ENCODE data around the gene SELPLG. TPM values are rescaled to one million over a fixed set of nuclear protein-coding genes. Genes with fewer than 3 reads are reported as not detected.

SELPLG gene
- 100 to 1,000 TPM; 429 to 815 (median 508) TPM for polyA plus RNA-seq

- DNase-seq: peak; percentile 95 to 97 (median 95)
- Mint-ChIP-seq H3K36me3 (peaks cover 4 to 13% (median 10%) of the 10 kb centered on the region in 3 donors), H3K4me3 (peak within 1 kb of the TSS; percentile 93 to 99 (median 96)), H3K4me1 (peaks cover 78 to 86% of the 10 kb centered on the region in 2 donors), H3K27ac (peak within 1 kb of the TSS; percentile 98 to 100 (median 99)), H3K27me3 (ENCODE audit: low read depth in 3 of 3) (peaks cover 31 to 54% (median 39%) of the 10 kb centered on the region in 3 donors), H3K9me3 (no peaks in the 10 kb centered on the region)
Measured at GRCh38 chr12:108633534-108634248, at the start of gene SELPLG. TSS of gene SELPLG (minus strand) at chr12:108633894. CDS start at chr12:108624307, 9,587 bp downstream.

GRCh38 chr12:108681317-108681716, 47.6 kb upstream of the SELPLG start:
- H3K4me3 Mint-ChIP-seq: no peak overlapping the region
- peak overlapping the region in 1 of 6 donors; percentile 7 for H3K27ac Mint-ChIP-seq

GRCh38 chr12:108679106-108679681, 45.5 kb upstream of the SELPLG start:
- no peaks in the 10 kb centered on the region for H3K9me3 Mint-ChIP-seq
- H3K4me1 Mint-ChIP-seq: no peaks in the 10 kb centered on the region
- peaks cover 6 to 19% (median 15%) of the 10 kb centered on the region in 3 donors for H3K36me3 Mint-ChIP-seq
- no peak overlapping the region for H3K4me3 Mint-ChIP-seq
- H3K27ac Mint-ChIP-seq: no peak overlapping the region
- H3K27me3 Mint-ChIP-seq (ENCODE audit: low read depth in 3 of 3): no peaks in the 10 kb centered on the region
- DNase-seq: no peak

More at GRCh38 chr12:108681317-108681716, 47.6 kb upstream of the SELPLG start:
- H3K9me3 Mint-ChIP-seq: no peaks in the 10 kb centered on the region
- DNase-seq: no peak
- H3K27me3 Mint-ChIP-seq (ENCODE audit: low read depth in 3 of 3): no peaks in the 10 kb centered on the region
- H3K4me1 Mint-ChIP-seq: no peaks in the 10 kb centered on the region
- peaks cover 0 to 8% (median 7%) of the 10 kb centered on the region in 3 donors for H3K36me3 Mint-ChIP-seq

- Mint-ChIP-seq H3K4me1 (no peaks in the 10 kb centered on the region), H3K4me3 (no peak overlapping the region), H3K27me3 (ENCODE audit: low read depth in 3 of 3) (no peaks in the 10 kb centered on the region), H3K36me3 (peaks cover 6 to 19% (median 18%) of the 10 kb centered on the region in 3 donors), H3K9me3 (no peaks in the 10 kb centered on the region), H3K27ac (peak overlapping the region in 1 of 6 donors; percentile 39)
- DNase-seq: no peak
Measured at GRCh38 chr12:108678104-108678730, 44.5 kb upstream of the SELPLG start.

GRCh38 chr12:108677381-108677780, 43.7 kb upstream of the SELPLG start:
- no peaks in the 10 kb centered on the region for H3K4me1 Mint-ChIP-seq
- no peaks in the 10 kb centered on the region for H3K27me3 Mint-ChIP-seq (ENCODE audit: low read depth in 3 of 3)
- DNase-seq: no peak
- no peaks in the 10 kb centered on the region for H3K9me3 Mint-ChIP-seq
- H3K27ac Mint-ChIP-seq: no peak overlapping the region
- peaks cover 6 to 19% (median 18%) of the 10 kb centered on the region in 3 donors for H3K36me3 Mint-ChIP-seq
- H3K4me3 Mint-ChIP-seq: no peak overlapping the region

GRCh38 chr12:108676707-108677106, 43.0 kb upstream of the SELPLG start:
- Mint-ChIP-seq H3K9me3 (no peaks in the 10 kb centered on the region), H3K27ac (no peak overlapping the region), H3K36me3 (peaks cover 6 to 19% (median 18%) of the 10 kb centered on the region in 3 donors), H3K4me3 (no peak overlapping the region), H3K4me1 (no peaks in the 10 kb centered on the region), H3K27me3 (ENCODE audit: low read depth in 3 of 3) (no peaks in the 10 kb centered on the region)
- DNase-seq: no peak

- Mint-ChIP-seq H3K27me3 (ENCODE audit: low read depth in 3 of 3) (peaks cover 0 to 2% (median 0%) of the 10 kb centered on the region in 3 donors), H3K4me3 (no peak overlapping the region), H3K27ac (no peak overlapping the region), H3K4me1 (no peaks in the 10 kb centered on the region), H3K36me3 (peaks cover 6 to 23% (median 18%) of the 10 kb centered on the region in 3 donors), H3K9me3 (no peaks in the 10 kb centered on the region)
- no peak for DNase-seq
Measured at GRCh38 chr12:108675792-108676191, 42.1 kb upstream of the SELPLG start.

- Mint-ChIP-seq H3K9me3 (no peaks in the 10 kb centered on the region), H3K4me3 (no peak overlapping the region), H3K36me3 (peaks cover 6 to 22% (median 15%) of the 10 kb centered on the region in 3 donors), H3K27ac (no peak overlapping the region), H3K27me3 (ENCODE audit: low read depth in 3 of 3) (peaks cover 0 to 3% (median 0%) of the 10 kb centered on the region in 3 donors), H3K4me1 (peaks cover 0 to 1% of the 10 kb centered on the region in 2 donors)
- DNase-seq: no peak
Measured at GRCh38 chr12:108672054-108672453, 38.4 kb upstream of the SELPLG start.

- Mint-ChIP-seq H3K4me1 (peaks cover 0 to 1% of the 10 kb centered on the region in 2 donors), H3K27me3 (ENCODE audit: low read depth in 3 of 3) (peaks cover 0 to 3% (median 0%) of the 10 kb centered on the region in 3 donors), H3K36me3 (peaks cover 6 to 17% (median 10%) of the 10 kb centered on the region in 3 donors), H3K4me3 (no peak overlapping the region), H3K27ac (peak overlapping the region in 2 of 6 donors; percentile 52 to 73), H3K9me3 (no peaks in the 10 kb centered on the region)
- no peak for DNase-seq
Measured at GRCh38 chr12:108671110-108671509, 37.4 kb upstream of the SELPLG start.

GRCh38 chr12:108670066-108670631, 36.5 kb upstream of the SELPLG start:
- H3K36me3 Mint-ChIP-seq: peaks cover 0 to 11% (median 3%) of the 10 kb centered on the region in 3 donors
- peaks cover 0 to 1% of the 10 kb centered on the region in 2 donors for H3K4me1 Mint-ChIP-seq
- H3K27me3 Mint-ChIP-seq (ENCODE audit: low read depth in 3 of 3): peaks cover 0 to 3% (median 0%) of the 10 kb centered on the region in 3 donors
- no peak for DNase-seq
- peak overlapping the region in 2 of 6 donors; percentile 52 to 55 for H3K27ac Mint-ChIP-seq
- H3K4me3 Mint-ChIP-seq: no peak overlapping the region
- no peaks in the 10 kb centered on the region for H3K9me3 Mint-ChIP-seq

- H3K27me3 Mint-ChIP-seq (ENCODE audit: low read depth in 3 of 3): peaks cover 0 to 3% (median 0%) of the 10 kb centered on the region in 3 donors
- H3K27ac Mint-ChIP-seq: no peak overlapping the region
- H3K4me1 Mint-ChIP-seq: peaks cover 7 to 12% of the 10 kb centered on the region in 2 donors
- no peak overlapping the region for H3K4me3 Mint-ChIP-seq
- DNase-seq: no peak
- H3K36me3 Mint-ChIP-seq: peaks cover 0 to 4% (median 0%) of the 10 kb centered on the region in 3 donors
- H3K9me3 Mint-ChIP-seq: no peaks in the 10 kb centered on the region
Measured at GRCh38 chr12:108668542-108668941, 34.8 kb upstream of the SELPLG start.

- Mint-ChIP-seq H3K27ac (no peak overlapping the region), H3K27me3 (ENCODE audit: low read depth in 3 of 3) (peaks cover 0 to 3% (median 0%) of the 10 kb centered on the region in 3 donors), H3K4me1 (peaks cover 7 to 12% of the 10 kb centered on the region in 2 donors), H3K4me3 (no peak overlapping the region), H3K36me3 (peaks cover 0 to 4% (median 0%) of the 10 kb centered on the region in 3 donors), H3K9me3 (no peaks in the 10 kb centered on the region)
- DNase-seq: no peak
Measured at GRCh38 chr12:108668063-108668462, 34.4 kb upstream of the SELPLG start.

GRCh38 chr12:108667349-108667748, 33.7 kb upstream of the SELPLG start:
- peaks cover 0 to 3% (median 0%) of the 10 kb centered on the region in 3 donors for H3K27me3 Mint-ChIP-seq (ENCODE audit: low read depth in 3 of 3)
- no peak overlapping the region for H3K4me3 Mint-ChIP-seq
- DNase-seq: no peak
- peaks cover 7 to 12% of the 10 kb centered on the region in 2 donors for H3K4me1 Mint-ChIP-seq
- H3K36me3 Mint-ChIP-seq: peaks cover 0 to 4% (median 0%) of the 10 kb centered on the region in 3 donors
- no peaks in the 10 kb centered on the region for H3K9me3 Mint-ChIP-seq
- peak overlapping the region in 1 of 6 donors; percentile 40 for H3K27ac Mint-ChIP-seq
